Endodermal cell (in vitro differentiated cells): ENCODE results near the gene TRAF3. TPM values are rescaled to one million over a fixed set of nuclear protein-coding genes. Genes with fewer than 3 reads are reported as not detected.

Experiments
- DNase-seq: peaks from one replicate; pipeline ENCODE4 v3.0.0-alpha.2; 2017
- H3K27ac ChIP-seq: 2 replicates; pipeline ENCODE4 v1.5.1; 2013; ENCODE audit warnings: mild to moderate bottlenecking, low read depth, low read length, moderate library complexity
- H3K27me3 ChIP-seq: 2 replicates; pipeline ENCODE4 v1.6.1; 2013; ENCODE audit warnings: mild to moderate bottlenecking, low read length, moderate library complexity; ENCODE audit not compliant: insufficient read depth, control insufficient read depth, poor library complexity, severe bottlenecking
- H3K36me3 ChIP-seq: 2 replicates; pipeline ENCODE4 v1.7.0; 2013; ENCODE audit warnings: mild to moderate bottlenecking, low read length, moderate library complexity; ENCODE audit not compliant: control insufficient read depth, insufficient read depth
- H3K4me1 ChIP-seq: one replicate; pipeline ENCODE4 v1.7.0; 2013; ENCODE audit warnings: low read length; ENCODE audit not compliant: control insufficient read depth, insufficient read depth
- H3K4me3 ChIP-seq: 2 replicates; pipeline ENCODE4 v1.5.1; 2013; ENCODE audit warnings: mild to moderate bottlenecking, low read length, moderate library complexity
- H3K9ac ChIP-seq: 2 replicates; pipeline ENCODE4 v1.6.1; 2013; ENCODE audit warnings: mild to moderate bottlenecking, low read length, moderate library complexity; ENCODE audit not compliant: poor library complexity, severe bottlenecking; ENCODE audit errors: extremely low read depth
- H3K9me3 ChIP-seq: 2 replicates; pipeline ENCODE4 v1.6.1; 2013; ENCODE audit warnings: mild to moderate bottlenecking, low read length, moderate library complexity; ENCODE audit not compliant: control insufficient read depth
- H3K27ac Mint-ChIP-seq: 2 replicates; pipeline ENCODE4 v1.8.0; 2020; ENCODE audit warnings: mixed read lengths
- H3K27me3 Mint-ChIP-seq: 2 replicates; pipeline ENCODE4 v1.8.0; 2021; ENCODE audit warnings: mild to moderate bottlenecking, mixed read lengths; ENCODE audit not compliant: insufficient read depth
- H3K36me3 Mint-ChIP-seq: 2 replicates; pipeline ENCODE4 v1.8.0; 2020; ENCODE audit warnings: low read depth, mixed read lengths
- H3K4me1 Mint-ChIP-seq: 2 replicates; pipeline ENCODE4 v1.8.0; 2020; ENCODE audit warnings: mixed read lengths
- H3K4me3 Mint-ChIP-seq: 2 replicates; pipeline ENCODE4 v1.8.0; 2020; ENCODE audit warnings: mild to moderate bottlenecking, moderate library complexity, mixed read lengths
- H3K9me3 Mint-ChIP-seq: 2 replicates; pipeline ENCODE4 v1.8.0; 2020; ENCODE audit warnings: mild to moderate bottlenecking, mixed read lengths
- WGBS, 2 experiments: methylation state at CpG; one replicate each; pipeline versions ENCODE4 v1.1.5 to v1.1.7; 2013; ENCODE audit warnings: missing lambda C conversion rate in 2 of 2, mixed read lengths in 1 of 2; ENCODE audit not compliant: insufficient coverage in 1 of 2, insufficient read length in 1 of 2; 5-methylcytosine and 5-hydroxymethylcytosine counted together
- total RNA-seq, 2 donors: library from RNA; stranded (reverse); fragmentation: NEBNext Ultra II Directional in 1 of 2; extraction: Animal tissue kit (Norgen Biotek cat#: 25700) in 1 of 2; gene quantifications; 2 replicates in 1 of 2; 3 replicates in 1 of 2; pipeline ENCODE4 v1.2.1, GENCODE V29; 2021
- TF ChIP-seq, protein P1 (sequence below): fragments of 200-600 bp; sonication (generic); conservative IDR thresholded peaks from 2 replicates; pipeline ENCODE4 v1.5.0; 2021; ENCODE audit warnings: antibody characterized with exemption, mild to moderate bottlenecking

Gene TRAF3
- total RNA-seq, 2 donors from 2014 or later: 16.7 to 23.8 TPM

- Histone ChIP-seq H3K9ac (no peak overlapping the region), H3K27me3 (no peaks in the 10 kb centered on the region), H3K36me3 (no peaks in the 10 kb centered on the region), H3K4me3 (no peak overlapping the region), H3K9me3 (no peaks in the 10 kb centered on the region), H3K4me1 (no peaks in the 10 kb centered on the region), H3K27ac (no peak overlapping the region)
- H3K27me3 Mint-ChIP-seq: no peaks in the 10 kb centered on the region
- no peak overlapping the region for H3K27ac Mint-ChIP-seq
- peaks cover under 1% of the 10 kb centered on the region for H3K36me3 Mint-ChIP-seq
- DNase-seq: peak; percentile 69
- WGBS, 2 experiments: 72 to 85% methylated on average over 3 of the region's 3 CpGs
- no peaks in the 10 kb centered on the region for H3K4me1 Mint-ChIP-seq
- H3K4me3 Mint-ChIP-seq: no peak overlapping the region
- H3K9me3 Mint-ChIP-seq: no peaks in the 10 kb centered on the region
- TF ChIP-seq, protein P1, sequence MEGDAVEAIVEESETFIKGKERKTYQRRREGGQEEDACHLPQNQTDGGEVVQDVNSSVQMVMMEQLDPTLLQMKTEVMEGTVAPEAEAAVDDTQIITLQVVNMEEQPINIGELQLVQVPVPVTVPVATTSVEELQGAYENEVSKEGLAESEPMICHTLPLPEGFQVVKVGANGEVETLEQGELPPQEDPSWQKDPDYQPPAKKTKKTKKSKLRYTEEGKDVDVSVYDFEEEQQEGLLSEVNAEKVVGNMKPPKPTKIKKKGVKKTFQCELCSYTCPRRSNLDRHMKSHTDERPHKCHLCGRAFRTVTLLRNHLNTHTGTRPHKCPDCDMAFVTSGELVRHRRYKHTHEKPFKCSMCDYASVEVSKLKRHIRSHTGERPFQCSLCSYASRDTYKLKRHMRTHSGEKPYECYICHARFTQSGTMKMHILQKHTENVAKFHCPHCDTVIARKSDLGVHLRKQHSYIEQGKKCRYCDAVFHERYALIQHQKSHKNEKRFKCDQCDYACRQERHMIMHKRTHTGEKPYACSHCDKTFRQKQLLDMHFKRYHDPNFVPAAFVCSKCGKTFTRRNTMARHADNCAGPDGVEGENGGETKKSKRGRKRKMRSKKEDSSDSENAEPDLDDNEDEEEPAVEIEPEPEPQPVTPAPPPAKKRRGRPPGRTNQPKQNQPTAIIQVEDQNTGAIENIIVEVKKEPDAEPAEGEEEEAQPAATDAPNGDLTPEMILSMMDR: peak; percentile 61
These were observed 8.3 kb downstream of the TRAF3 start for GRCh38 chr14:102785595-102785963.

DNA sequence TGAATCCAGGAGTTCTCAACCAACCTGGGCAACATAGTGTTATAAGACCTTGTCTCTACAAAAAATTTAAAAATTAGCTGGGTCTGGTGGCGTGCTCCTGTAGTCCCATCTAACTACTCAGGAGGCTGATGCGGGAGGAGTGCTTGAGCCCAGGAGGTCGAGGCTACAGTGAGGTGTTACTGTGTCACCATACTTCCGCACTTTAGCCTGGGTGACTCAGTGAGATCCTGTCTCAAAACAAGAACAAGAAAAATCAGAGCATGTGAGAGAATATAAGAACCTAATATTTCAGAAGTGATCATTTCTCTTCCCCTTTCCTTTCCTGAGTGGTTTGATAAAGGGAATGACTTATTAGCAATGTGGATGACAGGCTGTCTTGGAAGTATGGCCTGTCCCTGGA lies 9.5 kb downstream of the TRAF3 start:
- Histone ChIP-seq H3K9ac (no peak overlapping the region), H3K27ac (no peak overlapping the region), H3K36me3 (no peaks in the 10 kb centered on the region), H3K4me3 (no peak overlapping the region), H3K9me3 (no peaks in the 10 kb centered on the region), H3K4me1 (no peaks in the 10 kb centered on the region), H3K27me3 (no peaks in the 10 kb centered on the region)
- H3K4me3 Mint-ChIP-seq: no peak overlapping the region
- peaks cover 5% of the 10 kb centered on the region for H3K9me3 Mint-ChIP-seq
- 90 to 100% methylated on average over 2 to 4 of the region's 4 CpGs for WGBS, 2 experiments
- no peak for DNase-seq
- peaks cover 2% of the 10 kb centered on the region for H3K36me3 Mint-ChIP-seq
- H3K27ac Mint-ChIP-seq: no peak overlapping the region
- no peaks in the 10 kb centered on the region for H3K27me3 Mint-ChIP-seq
- TF ChIP-seq, protein P1: no peak
- no peaks in the 10 kb centered on the region for H3K4me1 Mint-ChIP-seq

DNA sequence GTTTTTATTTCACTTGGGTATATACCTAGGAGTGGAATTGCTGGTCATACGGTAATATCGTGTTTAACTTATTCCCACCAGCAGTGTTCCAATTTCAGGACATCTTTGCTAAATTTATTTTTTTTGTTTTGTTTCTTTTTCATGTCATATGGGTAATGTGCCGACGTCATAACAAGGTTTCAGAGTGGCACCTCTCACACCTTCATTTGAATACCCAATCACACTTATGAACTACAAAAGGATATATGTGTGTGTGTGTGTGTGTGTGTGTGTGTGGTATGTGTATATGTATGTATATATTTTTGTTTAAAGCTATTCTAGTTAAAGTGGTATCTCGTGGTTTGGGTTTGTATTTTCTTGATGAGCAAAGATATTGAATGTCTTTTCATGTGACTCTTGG lies 12.1 kb downstream of the TRAF3 start:
- Histone ChIP-seq H3K27ac (no peak overlapping the region), H3K9ac (no peak overlapping the region), H3K4me3 (no peak overlapping the region), H3K27me3 (no peaks in the 10 kb centered on the region), H3K4me1 (no peaks in the 10 kb centered on the region), H3K36me3 (no peaks in the 10 kb centered on the region), H3K9me3 (peaks cover 12% of the 10 kb centered on the region)
- Mint-ChIP-seq H3K4me1 (no peaks in the 10 kb centered on the region), H3K36me3 (peaks cover 13% of the 10 kb centered on the region), H3K4me3 (no peak overlapping the region), H3K27me3 (no peaks in the 10 kb centered on the region), H3K27ac (no peak overlapping the region), H3K9me3 (peaks cover 23% of the 10 kb centered on the region)
- TF ChIP-seq, protein P1: no peak
- WGBS, 2 experiments: 93% methylated on average over 3 of the region's 5 CpGs; no CpG with 5 or more reads in 1 of the 2 experiments
- no peak for DNase-seq
